Activated T-helper 1 cell treated with anti-CD3 and anti-CD28 coated beads, Interleukin-2, amount 50 U/mL, for 16 hours (primary cell): ENCODE data around the gene RAB40B.

ENCODE experiments used
- DNase-seq, 2 donors: peaks; one replicate each; pipeline ENCODE4 v3.0.0-alpha.2; 2020; ENCODE audit warnings: low read depth in 1 of 2, low spot score in 1 of 2

Gene RAB40B

GRCh38 chr17:82619641-82620040, 78.9 kb downstream of the RAB40B start:
- DNase-seq: no peak

DNA sequence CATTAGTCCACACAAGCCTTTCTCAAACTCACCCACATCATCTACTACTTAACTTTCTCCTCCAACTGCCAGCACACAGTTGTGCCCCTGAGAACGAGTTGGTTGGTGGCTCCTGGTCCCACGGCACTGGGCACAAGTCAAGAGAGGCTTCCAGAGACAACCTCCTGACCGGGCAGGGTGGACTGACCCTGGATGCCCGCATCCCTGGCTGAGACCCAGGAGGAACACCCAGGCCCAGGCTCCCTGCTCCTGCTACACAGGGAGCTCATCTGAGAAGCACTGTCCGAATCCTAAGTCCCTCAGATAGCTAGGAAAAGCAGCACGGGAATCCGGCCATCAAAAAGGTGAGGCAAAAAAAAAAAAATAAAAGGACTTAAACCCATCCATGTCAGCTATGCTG, 79.3 kb downstream of the RAB40B start:
- DNase-seq: no peak

GRCh38 chr17:82616021-82616711, 82.3 kb downstream of the RAB40B start:
- no peak for DNase-seq

DNA sequence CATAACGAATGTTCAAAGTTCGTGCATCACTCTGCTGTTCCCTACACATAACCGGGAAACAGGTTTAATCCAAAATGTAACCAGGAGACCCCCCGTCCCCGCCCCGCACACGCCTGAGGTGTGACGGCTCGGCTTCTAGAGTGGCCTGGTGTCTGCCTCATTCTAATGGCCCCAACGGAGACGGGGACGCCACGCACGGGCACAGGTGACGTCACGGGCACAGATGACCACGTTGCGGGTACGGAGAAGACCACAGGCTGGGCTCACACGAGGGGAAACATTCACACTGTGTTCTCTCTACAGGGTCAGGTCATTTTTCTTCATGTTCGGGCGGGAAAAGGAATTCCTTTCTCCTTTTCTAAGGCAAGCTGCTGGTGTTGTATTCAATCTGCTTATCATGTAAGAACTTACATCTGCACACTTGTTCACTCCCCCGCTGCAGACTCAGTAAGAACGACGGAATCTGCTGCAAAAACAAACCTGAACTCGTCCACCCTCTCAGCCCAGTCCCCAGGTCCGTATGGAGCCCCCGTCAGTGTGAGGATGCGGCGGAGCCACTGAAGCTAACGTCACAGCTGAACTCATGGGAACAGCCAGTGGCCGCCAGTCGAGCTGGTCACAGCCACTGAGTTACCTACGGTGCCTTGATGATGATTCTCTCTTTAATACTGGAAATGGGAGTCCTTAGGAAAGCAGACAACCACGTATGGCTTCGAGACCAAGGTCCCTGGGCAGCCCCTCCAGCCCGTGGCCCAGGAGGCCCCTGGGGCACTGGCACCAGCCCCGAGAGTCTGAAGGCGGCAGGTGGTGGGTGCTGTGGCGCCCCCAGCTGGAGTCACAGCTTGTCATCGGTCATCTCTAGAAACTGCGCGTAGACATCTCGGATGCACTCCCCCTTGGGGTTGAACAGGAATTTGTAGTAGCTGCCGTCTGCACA, 83.1 kb downstream of the RAB40B start:
- DNase-seq: no peak

- DNase-seq: no peak
Measured at GRCh38 chr17:82614095-82614631, 84.3 kb downstream of the RAB40B start.

GRCh38 chr17:82613283-82614094, 85.0 kb downstream of the RAB40B start:
- no peak for DNase-seq

GRCh38 chr17:82611140-82612058, 87.1 kb downstream of the RAB40B start:
- no peak for DNase-seq

DNA sequence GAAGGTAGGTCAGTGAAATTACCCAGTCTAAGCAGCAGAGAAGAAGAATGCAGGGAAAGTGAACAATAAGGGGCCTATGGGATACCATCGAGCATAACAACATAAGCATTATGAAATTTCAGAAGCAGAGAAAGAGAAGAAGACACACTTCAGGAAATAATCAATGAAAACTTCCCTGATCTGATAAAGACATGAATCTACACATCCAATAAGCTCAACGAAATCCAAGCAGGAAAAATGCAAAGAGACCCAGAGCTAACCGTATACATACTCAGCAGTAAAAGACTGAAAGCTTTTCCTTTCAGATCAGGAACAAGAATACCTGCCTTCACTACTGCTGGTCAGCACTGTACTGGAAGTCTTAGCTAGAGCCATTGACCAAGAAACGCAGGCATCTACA, 88.8 kb downstream of the RAB40B start:
- DNase-seq: no peak

GRCh38 chr17:82608816-82609215, 89.7 kb downstream of the RAB40B start:
- DNase-seq: no peak

- DNase-seq: no peak
Measured at GRCh38 chr17:82605939-82606600, 92.4 kb downstream of the RAB40B start.
